ENCODE data around the gene AKT1S1. TPM values are rescaled to one million over a fixed set of nuclear protein-coding genes. Genes with fewer than 3 reads are reported as not detected.

Gene AKT1S1
- total RNA-seq, 1 donor from 2014 or later = 116 TPM

GRCh38 chr19:49829721-49830120 lies 47.4 kb downstream of the AKT1S1 start:
- FAIRE-seq = no peak
- Histone ChIP-seq H3K79me2 (ENCODE audit: insufficient read depth, low read length) (peaks cover 16% of the 10 kb centered on the region), H3K36me3 (ENCODE audit: insufficient read depth, low read length) (peaks cover 7% of the 10 kb centered on the region), H3K4me3 (ENCODE audit: insufficient read depth, low read depth, low read length) (no peak overlapping the region), H3K9ac (ENCODE audit: low read length) (no peak overlapping the region), H3K9me3 (ENCODE audit: insufficient read depth, low read depth, low read length) (no peaks in the 10 kb centered on the region), H3K4me1 (ENCODE audit: insufficient read depth, low read length) (peaks cover 12% of the 10 kb centered on the region), H3K27me3 (ENCODE audit: insufficient read depth, low read length) (no peaks in the 10 kb centered on the region), H3K27ac (ENCODE audit: low read depth, low read length) (no peak overlapping the region), H4K20me1 (ENCODE audit: insufficient read depth, low read length) (peaks cover 44% of the 10 kb centered on the region), H2AFZ (ENCODE audit: low read depth, low read length) (no peak overlapping the region), H3K4me2 (ENCODE audit: low read length) (no peak overlapping the region)
- Mint-ChIP-seq H3K27me3 (ENCODE audit: low read depth, unreplicated experiment) (no peaks in the 10 kb centered on the region), H3K9me3 (ENCODE audit: unreplicated experiment) (peaks cover 4% of the 10 kb centered on the region), H3K27ac (ENCODE audit: unreplicated experiment) (no peak overlapping the region), H3K4me3 (ENCODE audit: unreplicated experiment) (no peak overlapping the region), H3K4me1 (ENCODE audit: low read depth, unreplicated experiment) (no peaks in the 10 kb centered on the region), H3K36me3 (ENCODE audit: low read depth, unreplicated experiment) (peaks cover 28% of the 10 kb centered on the region)
- no peak for TF ChIP-seq CTCF (IDR thresholded peaks at IDR 0.05; ENCODE audit: insufficient read depth, low read depth, low read length)
- no peak for TF ChIP-seq EZH2 (IDR thresholded peaks at IDR 0.05; ENCODE audit: insufficient read depth, low read length)
- no peak for DNase-seq (ENCODE audit: low read depth)

GRCh38 chr19:49829200-49829599 lies 48.0 kb downstream of the AKT1S1 start:
- H3K4me1 Mint-ChIP-seq (ENCODE audit: low read depth, unreplicated experiment) = no peaks in the 10 kb centered on the region
- Histone ChIP-seq H3K4me3 (ENCODE audit: insufficient read depth, low read depth, low read length) (no peak overlapping the region), H3K79me2 (ENCODE audit: insufficient read depth, low read length) (peaks cover 19% of the 10 kb centered on the region), H3K27me3 (ENCODE audit: insufficient read depth, low read length) (no peaks in the 10 kb centered on the region), H3K36me3 (ENCODE audit: insufficient read depth, low read length) (peaks cover 7% of the 10 kb centered on the region), H3K4me2 (ENCODE audit: low read length) (no peak overlapping the region), H2AFZ (ENCODE audit: low read depth, low read length) (no peak overlapping the region), H3K9ac (ENCODE audit: low read length) (no peak overlapping the region), H3K9me3 (ENCODE audit: insufficient read depth, low read depth, low read length) (no peaks in the 10 kb centered on the region), H3K27ac (ENCODE audit: low read depth, low read length) (no peak overlapping the region), H4K20me1 (ENCODE audit: insufficient read depth, low read length) (peaks cover 48% of the 10 kb centered on the region), H3K4me1 (ENCODE audit: insufficient read depth, low read length) (peaks cover 12% of the 10 kb centered on the region)
- H3K4me3 Mint-ChIP-seq (ENCODE audit: unreplicated experiment) = no peak overlapping the region
- DNase-seq (ENCODE audit: low read depth) = no peak
- H3K27me3 Mint-ChIP-seq (ENCODE audit: low read depth, unreplicated experiment) = no peaks in the 10 kb centered on the region
- TF ChIP-seq CTCF (IDR thresholded peaks at IDR 0.05; ENCODE audit: insufficient read depth, low read depth, low read length) (no peak), EZH2 (IDR thresholded peaks at IDR 0.05; ENCODE audit: insufficient read depth, low read length) (no peak)
- H3K27ac Mint-ChIP-seq (ENCODE audit: unreplicated experiment) = no peak overlapping the region
- peaks cover 26% of the 10 kb centered on the region for H3K36me3 Mint-ChIP-seq (ENCODE audit: low read depth, unreplicated experiment)
- FAIRE-seq = no peak
- peaks cover 4% of the 10 kb centered on the region for H3K9me3 Mint-ChIP-seq (ENCODE audit: unreplicated experiment)

GRCh38 chr19:49827034-49827433 lies 50.1 kb downstream of the AKT1S1 start:
- Histone ChIP-seq H3K4me1 (ENCODE audit: insufficient read depth, low read length) (peaks cover 5% of the 10 kb centered on the region), H3K9me3 (ENCODE audit: insufficient read depth, low read depth, low read length) (no peaks in the 10 kb centered on the region), H3K4me3 (ENCODE audit: insufficient read depth, low read depth, low read length) (no peak overlapping the region), H3K4me2 (ENCODE audit: low read length) (no peak overlapping the region), H3K36me3 (ENCODE audit: insufficient read depth, low read length) (peaks cover 8% of the 10 kb centered on the region), H3K79me2 (ENCODE audit: insufficient read depth, low read length) (peaks cover 37% of the 10 kb centered on the region), H4K20me1 (ENCODE audit: insufficient read depth, low read length) (peaks cover 51% of the 10 kb centered on the region), H3K9ac (ENCODE audit: low read length) (no peak overlapping the region), H2AFZ (ENCODE audit: low read depth, low read length) (no peak overlapping the region), H3K27me3 (ENCODE audit: insufficient read depth, low read length) (no peaks in the 10 kb centered on the region), H3K27ac (ENCODE audit: low read depth, low read length) (no peak overlapping the region)
- Mint-ChIP-seq H3K36me3 (ENCODE audit: low read depth, unreplicated experiment) (peaks cover 13% of the 10 kb centered on the region), H3K27ac (ENCODE audit: unreplicated experiment) (no peak overlapping the region), H3K27me3 (ENCODE audit: low read depth, unreplicated experiment) (no peaks in the 10 kb centered on the region), H3K4me1 (ENCODE audit: low read depth, unreplicated experiment) (no peaks in the 10 kb centered on the region), H3K4me3 (ENCODE audit: unreplicated experiment) (no peak overlapping the region), H3K9me3 (ENCODE audit: unreplicated experiment) (peaks cover 4% of the 10 kb centered on the region)
- TF ChIP-seq CTCF (IDR thresholded peaks at IDR 0.05; ENCODE audit: insufficient read depth, low read depth, low read length) (no peak), EZH2 (IDR thresholded peaks at IDR 0.05; ENCODE audit: insufficient read depth, low read length) (no peak)
- FAIRE-seq (no peak), DNase-seq (ENCODE audit: low read depth) (no peak)
